H9 (cell line): ENCODE results near the gene G3BP2. TPM values are rescaled to one million over a fixed set of nuclear protein-coding genes. Genes with fewer than 3 reads are reported as not detected.

Source experiments
- DNase-seq: peaks from one replicate; pipeline ENCODE4 v3.0.0-alpha.2; 2017
- H2AFZ ChIP-seq: one replicate; pipeline ENCODE4 v1.6.1; 2013; ENCODE audit warnings: mild to moderate bottlenecking, low read length, control low read depth, moderate library complexity
- H2AK5ac ChIP-seq: 2 replicates; pipeline ENCODE4 v1.6.1; 2013; ENCODE audit warnings: low read length, control low read depth, mixed read lengths; ENCODE audit not compliant: insufficient read length
- H2BK120ac ChIP-seq: one replicate; pipeline ENCODE4 v1.6.1; 2013; ENCODE audit warnings: low read depth, mild to moderate bottlenecking, low read length, control low read depth, inconsistent platforms; ENCODE audit not compliant: poor library complexity, severe bottlenecking
- H2BK12ac ChIP-seq: 2 replicates; pipeline ENCODE4 v1.6.1; 2013; ENCODE audit warnings: low read length, control low read depth, mixed read lengths, low read depth; ENCODE audit not compliant: insufficient read length
- H2BK15ac ChIP-seq: 2 replicates; pipeline ENCODE4 v1.6.1; 2013; ENCODE audit warnings: low read depth, low read length, control low read depth
- H2BK20ac ChIP-seq: one replicate; pipeline ENCODE4 v1.6.1; 2013; ENCODE audit warnings: low read depth, mild to moderate bottlenecking, low read length, control low read depth, inconsistent platforms; ENCODE audit not compliant: poor library complexity, severe bottlenecking
- H2BK5ac ChIP-seq: 2 replicates; pipeline ENCODE4 v1.6.1; 2013; ENCODE audit warnings: low read length, control low read depth, mixed read lengths; ENCODE audit not compliant: insufficient read length
- H3K14ac ChIP-seq: 2 replicates; pipeline ENCODE4 v1.6.1; 2013; ENCODE audit warnings: low read length, control low read depth; ENCODE audit not compliant: insufficient read depth
- H3K18ac ChIP-seq: 2 replicates; pipeline ENCODE4 v1.6.1; 2013; ENCODE audit warnings: low read depth, mild to moderate bottlenecking, mixed read lengths, low read length, control low read depth; ENCODE audit not compliant: insufficient read length
- H3K23ac ChIP-seq: 2 replicates; pipeline ENCODE4 v1.6.1; 2013; ENCODE audit warnings: low read length, control low read depth, mixed read lengths, low read depth; ENCODE audit not compliant: insufficient read length
- H3K23me2 ChIP-seq: 2 replicates; pipeline ENCODE4 v1.6.1; 2013; ENCODE audit warnings: low read depth, mild to moderate bottlenecking, mixed read lengths, low read length, control low read depth; ENCODE audit not compliant: insufficient read length, poor library complexity, severe bottlenecking
- H3K27ac ChIP-seq: 2 replicates; pipeline ENCODE4 v1.5.1; 2013; ENCODE audit warnings: low read length, control low read depth, mixed read lengths, low read depth; ENCODE audit not compliant: insufficient read length
- H3K27me3 ChIP-seq: 2 replicates; pipeline ENCODE4 v1.6.1; 2013; ENCODE audit warnings: low read length, control low read depth, inconsistent platforms; ENCODE audit not compliant: insufficient read depth
- H3K4ac ChIP-seq: 2 replicates; pipeline ENCODE4 v1.6.1; 2013; ENCODE audit warnings: low read depth, mild to moderate bottlenecking, control low read depth, inconsistent platforms, low read length, moderate library complexity
- H3K4me1 ChIP-seq: 2 replicates; pipeline ENCODE4 v1.6.1; 2013; ENCODE audit warnings: low read length, control low read depth, inconsistent platforms; ENCODE audit not compliant: insufficient read depth
- H3K4me2 ChIP-seq: 2 replicates; pipeline ENCODE4 v1.6.1; 2013; ENCODE audit warnings: low read length, control low read depth, mixed read lengths; ENCODE audit not compliant: insufficient read length, insufficient read depth
- H3K56ac ChIP-seq: 2 replicates; pipeline ENCODE4 v1.6.1; 2013; ENCODE audit warnings: low read depth, mild to moderate bottlenecking, mixed read lengths, low read length, control low read depth; ENCODE audit not compliant: insufficient read length
- H3K79me1 ChIP-seq: 2 replicates; pipeline ENCODE4 v1.6.1; 2013; ENCODE audit warnings: low read depth, mild to moderate bottlenecking, moderate library complexity, low read length, control low read depth, inconsistent platforms; ENCODE audit not compliant: insufficient read depth, poor library complexity, severe bottlenecking
- H3K79me2 ChIP-seq: 2 replicates; pipeline ENCODE4 v1.6.1; 2013; ENCODE audit warnings: low read length, control low read depth, inconsistent platforms; ENCODE audit not compliant: insufficient read depth
- H3K9ac ChIP-seq: 2 replicates; pipeline ENCODE4 v1.6.1; 2013; ENCODE audit warnings: low read length, control low read depth, mixed read lengths; ENCODE audit not compliant: insufficient read length; ENCODE audit errors: extremely low read depth
- H3K9me3 ChIP-seq: one replicate; pipeline ENCODE4 v1.6.1; 2013; ENCODE audit warnings: low read depth, low read length, inconsistent platforms; ENCODE audit not compliant: control insufficient read depth
- H3T11ph ChIP-seq: one replicate; pipeline ENCODE4 v1.6.1; 2013; ENCODE audit warnings: mild to moderate bottlenecking, low read length, control low read depth, inconsistent platforms
- H4K20me1 ChIP-seq: one replicate; pipeline ENCODE4 v1.6.1; 2013; ENCODE audit not compliant: control insufficient read depth, insufficient read length, insufficient read depth
- H4K5ac ChIP-seq: 2 replicates; pipeline ENCODE4 v1.6.1; 2013; ENCODE audit warnings: low read depth, mild to moderate bottlenecking, mixed read lengths, low read length, control low read depth; ENCODE audit not compliant: insufficient read length
- H4K8ac ChIP-seq: replicated peaks from 2 replicates; pipeline ENCODE4 v1.6.1; 2013; ENCODE audit warnings: low read length, control low read depth, mixed read lengths, low read depth; ENCODE audit not compliant: insufficient read length
- H4K91ac ChIP-seq: 2 replicates; pipeline ENCODE4 v1.6.1; 2013; ENCODE audit warnings: low read depth, mild to moderate bottlenecking, moderate library complexity, mixed read lengths, low read length, control low read depth; ENCODE audit not compliant: insufficient read length
- H3K27ac Mint-ChIP-seq, 3 experiments: 2 replicates in 2 of 3; 3 replicates in 1 of 3; pipeline ENCODE4 v1.8.0; 2020 to 2021; ENCODE audit warnings: mixed read lengths in 3 of 3, mild to moderate bottlenecking in 1 of 3, moderate library complexity in 1 of 3
- H3K27me3 Mint-ChIP-seq: 2 replicates; pipeline ENCODE4 v1.8.0; 2021; ENCODE audit warnings: low read depth, mild to moderate bottlenecking, moderate library complexity, mixed read lengths
- H3K36me3 Mint-ChIP-seq, 3 experiments: 2 replicates in 2 of 3; 3 replicates in 1 of 3; pipeline ENCODE4 v1.8.0; 2020 to 2021; ENCODE audit warnings: low read depth in 3 of 3, mixed read lengths in 3 of 3; ENCODE audit not compliant: insufficient read depth in 1 of 3
- H3K4me1 Mint-ChIP-seq, 2 experiments: 2 replicates each; pipeline ENCODE4 v1.8.0; 2020; ENCODE audit warnings: mixed read lengths in 2 of 2
- H3K4me3 Mint-ChIP-seq, 2 experiments: 2 replicates in 1 of 2; 3 replicates in 1 of 2; pipeline ENCODE4 v1.8.0; 2020 to 2021; ENCODE audit warnings: mild to moderate bottlenecking in 2 of 2, mixed read lengths in 2 of 2, moderate library complexity in 1 of 2
- H3K9me3 Mint-ChIP-seq, 2 experiments: 2 replicates in 1 of 2; 3 replicates in 1 of 2; pipeline ENCODE4 v1.8.0; 2020; ENCODE audit warnings: mild to moderate bottlenecking in 2 of 2, mixed read lengths in 2 of 2, moderate library complexity in 1 of 2
- CTCF ChIP-seq: fragments of 200-600 bp; sonication (generic); conservative IDR thresholded peaks from 3 replicates; pipeline ENCODE4 v1.8.0; 2021; ENCODE audit warnings: antibody characterized with exemption, mild to moderate bottlenecking
- WGBS: extraction: QIAGEN DNeasy Blood & Tissue Kit; methylation state at CpG from one replicate; pipeline ENCODE4 v1.1.7; 2013; ENCODE audit warnings: missing lambda C conversion rate, low lambda C conversion rate, mixed read lengths; ENCODE audit not compliant: insufficient read length; ENCODE audit errors: extremely low coverage; 5-methylcytosine and 5-hydroxymethylcytosine counted together
- total RNA-seq: library from RNA; stranded (reverse); gene quantifications from 2 replicates; pipeline ENCODE4 v1.2.1, GENCODE V29; 2021

The G3BP2 gene
- total RNA-seq, 1 experiment from 2014 or later: 405 TPM

- no peaks in the 10 kb centered on the region; a peak in 1 of 5 replicates for H3K9me3 Mint-ChIP-seq
- Histone ChIP-seq H3K56ac (no peak overlapping the region), H2BK15ac (no peak overlapping the region), H3K27ac (no peak overlapping the region), H3T11ph (no peak overlapping the region), H4K20me1 (no peaks in the 10 kb centered on the region), H3K18ac (no peak overlapping the region), H3K4me1 (no peaks in the 10 kb centered on the region), H3K9me3 (no peaks in the 10 kb centered on the region), H4K5ac (no peak overlapping the region), H3K4ac (no peak overlapping the region), H3K79me1 (no peaks in the 10 kb centered on the region), H3K23me2 (no peaks in the 10 kb centered on the region), H3K4me2 (no peak overlapping the region), H3K14ac (no peak overlapping the region), H2BK5ac (no peak overlapping the region), H4K8ac (no peak overlapping the region), H2BK20ac (no peak overlapping the region), H2AK5ac (no peak overlapping the region), H2AFZ (no peak overlapping the region), H3K79me2 (no peaks in the 10 kb centered on the region), H3K23ac (no peak overlapping the region), H2BK120ac (no peak overlapping the region), H3K27me3 (no peaks in the 10 kb centered on the region), H3K9ac (no peak overlapping the region), H4K91ac (no peak overlapping the region), H2BK12ac (no peak overlapping the region)
- no peak for TF ChIP-seq CTCF
- H3K4me3 Mint-ChIP-seq: no peak overlapping the region
- no peak for DNase-seq
- H3K36me3 Mint-ChIP-seq: no peaks in the 10 kb centered on the region; a peak in 1 of 7 replicates
- no peaks in the 10 kb centered on the region for H3K4me1 Mint-ChIP-seq
- H3K27me3 Mint-ChIP-seq: no peaks in the 10 kb centered on the region
- no CpG with 5 or more reads among the region's 4 CpGs for WGBS
- no peak overlapping the region for H3K27ac Mint-ChIP-seq
Measured at GRCh38 chr4:75605928-75606327, 67.3 kb downstream of the G3BP2 start.
